Measurements from ENCODE around the gene GPR179.

Gene GPR179

DNA sequence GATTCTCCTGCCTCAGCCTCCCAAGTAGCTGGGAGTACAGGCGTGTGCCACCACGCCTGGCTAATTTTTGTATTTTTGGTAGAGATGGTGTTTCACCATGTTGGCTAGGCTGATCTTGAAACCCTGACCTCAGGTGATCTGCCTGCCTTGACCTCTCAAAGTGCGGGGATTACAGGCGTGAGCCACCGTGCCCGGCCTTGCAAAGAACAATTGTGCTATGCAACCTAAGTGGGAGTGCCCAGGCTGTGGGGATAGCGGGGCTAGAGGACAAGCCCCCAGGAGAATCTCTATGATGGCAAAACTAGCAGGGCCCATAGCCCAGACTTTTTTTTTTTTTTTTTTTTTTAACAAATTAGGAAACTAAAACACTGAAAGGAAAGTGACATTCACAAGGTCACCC is 2.0 kb upstream of the GPR179 start:
- DNase-seq: no peak

DNA sequence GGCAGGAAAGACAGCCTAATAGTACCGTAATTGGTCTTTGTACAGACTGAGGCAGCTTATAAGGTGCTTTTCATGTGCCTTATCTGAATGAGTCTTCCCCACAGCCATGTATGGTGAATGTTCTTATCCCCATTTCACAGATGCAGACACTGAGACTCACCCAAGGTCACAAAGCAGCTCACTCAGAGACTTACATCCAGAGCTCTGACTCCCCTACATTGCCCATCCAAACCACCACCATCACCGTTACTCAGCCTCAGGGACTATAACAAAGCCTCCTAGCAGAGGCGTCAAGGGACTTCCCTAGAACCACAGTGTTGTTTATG is 627 bp upstream of the GPR179 start:
- no peak for DNase-seq

DNA sequence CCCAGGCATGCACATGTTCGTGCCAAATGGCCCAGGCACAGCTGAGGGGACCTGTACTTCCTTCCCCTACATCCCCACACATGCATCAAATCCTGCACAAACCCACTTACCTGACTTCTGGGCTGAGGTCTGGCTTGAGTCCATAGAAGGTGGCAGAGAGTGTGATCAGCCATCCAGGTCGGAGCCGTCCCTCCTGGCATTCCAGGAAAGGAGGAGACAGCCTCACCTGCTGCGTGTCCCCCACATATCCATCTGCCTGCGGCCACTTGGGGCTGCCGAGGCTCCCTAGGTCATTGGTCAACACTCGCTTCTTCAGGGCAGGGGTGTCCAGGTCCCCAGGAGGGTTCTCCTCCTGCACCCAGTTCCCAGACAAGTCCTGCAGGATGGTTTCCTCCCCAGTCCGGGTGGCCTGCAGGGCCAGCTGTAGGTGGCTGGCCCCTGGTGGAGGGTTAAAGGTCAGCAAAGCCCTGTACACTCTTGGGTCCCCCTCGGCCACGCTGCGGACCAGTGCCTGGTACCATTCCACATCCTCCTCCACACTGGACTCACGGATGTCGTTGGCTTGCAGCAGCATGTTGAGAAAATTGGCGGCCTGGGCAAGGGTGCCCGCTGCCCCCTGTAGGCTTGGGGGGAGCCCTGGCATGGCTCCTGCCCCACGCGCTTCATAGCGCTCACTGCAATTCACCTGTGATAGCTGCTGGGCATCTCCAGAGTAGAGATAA is 709 bp downstream of the GPR179 start:
- no peak for DNase-seq

DNA sequence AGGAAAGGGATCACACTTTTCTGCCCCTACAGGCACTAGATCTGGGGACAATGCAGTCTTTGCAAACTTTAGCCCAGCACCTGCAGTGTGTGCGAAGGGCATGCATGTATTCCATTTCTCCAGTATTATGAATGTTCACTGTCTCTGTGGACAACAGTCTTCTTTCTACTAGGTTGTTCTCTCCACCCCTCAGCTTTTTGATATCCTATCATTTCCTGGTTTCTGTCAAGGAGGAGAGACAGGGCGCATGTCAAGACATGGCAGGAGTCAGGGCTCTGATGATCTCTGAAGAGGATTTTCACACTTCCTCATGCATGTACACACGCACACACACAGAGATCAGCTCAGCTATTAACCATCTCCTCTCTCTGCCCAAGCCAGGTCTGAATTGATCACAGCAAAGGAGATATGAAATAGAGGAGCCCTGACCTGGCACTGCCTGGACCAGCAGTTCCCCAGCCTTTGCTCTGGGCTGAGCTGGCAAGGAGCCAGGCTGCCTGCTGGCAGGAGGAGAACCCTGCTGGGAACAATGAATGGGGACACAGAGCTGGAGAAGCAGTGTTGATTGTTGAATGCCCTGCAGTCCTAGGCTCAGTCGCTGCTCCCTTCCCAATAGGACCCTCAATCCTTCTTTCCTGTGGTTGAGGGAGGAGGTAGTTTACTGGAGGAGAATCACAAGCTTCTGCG is 2.6 kb downstream of the GPR179 start:
- DNase-seq: peak; percentile 94

DNA sequence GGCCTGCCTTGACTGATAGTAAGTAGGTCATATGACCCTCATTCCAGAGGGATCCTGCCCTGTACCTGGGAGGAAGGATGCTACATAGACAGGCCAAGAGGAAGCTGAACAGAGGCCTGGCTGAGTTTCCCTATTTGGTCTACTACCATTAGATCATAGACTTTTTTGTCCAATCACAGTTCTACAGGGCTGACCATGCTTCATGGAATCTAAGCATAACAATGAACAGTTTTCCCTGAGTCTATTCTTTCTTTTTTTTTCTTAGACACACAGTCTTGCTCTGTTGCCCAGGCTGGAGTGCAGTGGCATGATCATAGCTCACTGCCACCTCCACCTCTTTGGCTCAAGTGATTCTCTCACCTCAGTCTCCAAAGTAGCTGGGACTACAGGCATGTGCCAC is 3.9 kb downstream of the GPR179 start:
- DNase-seq: no peak

DNA sequence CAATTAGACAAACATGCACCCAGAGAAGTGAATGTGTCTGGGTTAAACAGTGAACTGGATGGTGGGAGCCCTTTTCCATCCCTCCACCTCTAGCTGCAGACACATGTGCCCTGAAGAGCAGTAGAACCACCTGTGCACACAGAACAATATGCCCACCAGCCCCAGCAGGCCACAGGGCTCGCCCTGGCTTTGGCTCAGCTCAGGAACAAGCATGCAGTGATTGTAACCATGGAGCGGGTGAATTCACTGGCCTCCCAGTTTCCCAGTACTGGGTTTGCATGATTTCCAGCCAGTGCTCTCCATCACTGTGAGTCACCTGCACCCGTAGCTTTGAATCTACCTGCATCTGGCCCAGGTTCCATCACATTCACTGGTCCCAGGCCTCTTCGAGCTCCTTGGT is 5.2 kb downstream of the GPR179 start:
- no peak for DNase-seq

DNA sequence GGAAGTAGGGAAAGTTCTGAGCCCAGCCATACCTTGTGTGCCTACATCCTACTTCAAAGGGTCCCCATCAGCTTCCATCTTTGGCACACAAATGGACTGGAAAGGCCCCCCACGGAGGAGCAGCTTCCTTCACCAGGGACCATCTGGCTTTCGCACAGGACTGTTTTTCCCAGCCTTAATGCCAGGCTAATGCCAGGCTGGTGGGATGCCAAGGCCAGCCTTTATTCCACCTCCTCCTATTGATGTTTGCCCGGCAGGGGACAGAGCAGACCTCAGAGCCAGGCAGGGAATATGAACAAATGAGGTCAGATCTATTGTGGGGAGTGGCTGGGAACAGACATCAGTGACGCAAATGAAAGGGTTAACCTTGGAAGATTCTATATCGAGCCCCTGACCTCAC is 5.7 kb downstream of the GPR179 start:
- no peak for DNase-seq

DNA sequence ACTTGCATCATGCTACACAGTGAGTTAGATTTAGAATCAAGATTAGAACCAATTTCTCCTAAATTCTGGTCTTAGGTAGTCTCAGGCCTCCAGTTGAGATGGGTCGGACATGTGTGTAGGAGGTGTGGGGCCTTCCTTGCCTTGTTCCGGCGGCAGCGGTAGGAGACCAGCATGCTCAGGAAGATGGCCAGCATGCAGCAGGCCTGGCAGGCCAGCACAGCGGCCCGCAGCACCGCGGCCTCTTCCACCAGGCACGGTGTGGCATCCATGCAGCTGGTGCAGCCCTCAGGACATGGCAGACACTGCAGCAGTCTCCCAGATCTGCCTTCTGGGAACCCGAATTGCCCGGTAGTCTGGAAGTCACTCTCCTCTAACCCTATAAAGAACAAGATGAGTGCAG is 6.9 kb downstream of the GPR179 start:
- DNase-seq: no peak

DNA sequence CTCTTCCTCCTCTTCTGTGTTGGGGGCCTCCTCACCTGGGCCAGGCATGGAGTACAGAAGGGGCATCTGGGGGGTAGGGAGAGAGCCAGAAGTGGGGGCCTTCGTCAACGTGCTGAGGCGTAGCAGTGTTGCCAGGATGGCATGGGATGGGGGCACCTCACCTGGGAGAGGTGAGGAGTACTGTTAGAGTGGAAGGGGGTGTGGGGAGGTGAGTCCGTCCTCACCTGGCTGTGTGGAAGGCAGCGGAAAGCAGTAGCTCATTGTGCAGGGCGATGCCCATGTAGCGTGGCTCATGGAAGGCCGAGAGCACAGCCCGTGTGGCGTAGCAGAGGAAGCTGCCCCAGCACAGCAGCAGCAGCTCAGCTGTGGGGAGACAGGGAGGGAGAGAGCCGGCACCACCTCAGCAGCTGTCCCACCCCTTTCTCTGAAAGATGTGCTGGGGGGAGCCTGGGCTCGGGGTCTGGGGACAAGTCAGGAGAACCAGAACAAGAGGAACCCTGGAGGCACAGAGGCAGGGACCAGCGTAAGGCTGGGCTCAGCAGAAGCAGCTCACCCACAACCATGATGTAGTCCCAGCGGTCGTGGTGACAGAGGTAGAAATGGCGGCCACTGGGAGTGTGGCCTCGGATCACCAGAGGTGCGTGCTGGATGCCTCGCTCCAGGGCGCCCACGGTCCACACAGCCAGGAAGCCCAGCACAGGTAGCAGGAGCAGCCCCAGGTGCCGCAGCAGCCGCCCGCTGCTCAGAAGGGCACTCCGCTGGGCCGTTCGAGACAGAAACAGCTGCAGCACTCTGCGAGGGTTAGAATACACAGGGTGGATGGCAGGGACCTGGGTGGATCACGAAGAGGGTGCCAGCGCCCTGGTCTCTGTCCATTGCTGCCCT is 9.0 kb downstream of the GPR179 start:
- no peak for DNase-seq

DNA sequence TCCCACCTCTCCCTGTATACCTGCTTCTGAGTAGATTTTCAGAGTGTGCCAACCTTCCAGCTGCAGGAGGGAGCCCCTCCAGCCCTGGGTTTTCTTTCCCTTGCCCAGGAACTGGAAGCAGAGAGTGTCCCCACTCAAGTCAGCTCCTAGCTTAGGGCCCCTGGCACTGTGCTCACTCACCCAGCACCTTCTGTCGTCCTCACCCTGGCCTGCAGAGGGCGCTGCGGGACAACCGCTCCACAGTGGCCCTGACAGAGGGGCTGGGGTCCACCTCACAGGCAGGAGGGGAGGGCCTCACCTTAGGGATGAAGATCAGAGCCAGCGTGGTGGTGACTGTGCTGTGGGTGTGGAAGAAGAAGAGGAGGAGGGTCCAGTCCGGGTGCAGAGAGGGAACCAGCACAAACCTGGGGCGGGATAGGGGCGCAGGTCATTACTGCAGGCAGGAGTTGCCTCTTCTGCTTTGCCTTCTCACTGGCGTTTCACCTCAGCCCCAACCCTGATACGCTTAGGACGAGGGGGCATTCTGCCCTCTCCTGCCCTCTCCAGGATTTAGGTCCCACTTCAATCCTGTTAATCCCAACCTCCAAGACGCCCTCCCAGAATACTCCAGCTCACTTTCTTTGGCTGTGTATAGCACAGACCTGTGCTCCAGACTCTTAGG is 10.0 kb downstream of the GPR179 start:
- peak; percentile 37 for DNase-seq

DNA sequence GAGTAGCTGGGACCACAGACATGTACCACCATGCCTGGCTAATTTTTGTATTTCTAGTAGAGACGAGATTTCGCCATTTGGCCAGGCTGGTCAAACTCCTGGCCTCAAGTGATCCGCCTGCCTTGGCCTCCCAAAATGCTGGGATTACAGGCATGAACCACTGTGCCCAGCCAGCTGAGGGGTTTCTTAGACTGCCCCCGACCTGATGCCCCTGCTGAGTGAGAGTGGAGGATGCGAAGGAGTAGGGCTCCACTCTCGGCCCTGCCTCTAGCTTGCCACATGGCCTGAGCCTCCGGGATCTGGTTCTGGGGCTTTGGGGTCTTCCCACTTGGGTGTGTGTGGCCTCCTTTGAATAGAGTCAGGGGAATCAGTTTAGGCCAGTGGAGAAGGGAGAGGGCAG is 11.0 kb downstream of the GPR179 start:
- DNase-seq: no peak

DNA sequence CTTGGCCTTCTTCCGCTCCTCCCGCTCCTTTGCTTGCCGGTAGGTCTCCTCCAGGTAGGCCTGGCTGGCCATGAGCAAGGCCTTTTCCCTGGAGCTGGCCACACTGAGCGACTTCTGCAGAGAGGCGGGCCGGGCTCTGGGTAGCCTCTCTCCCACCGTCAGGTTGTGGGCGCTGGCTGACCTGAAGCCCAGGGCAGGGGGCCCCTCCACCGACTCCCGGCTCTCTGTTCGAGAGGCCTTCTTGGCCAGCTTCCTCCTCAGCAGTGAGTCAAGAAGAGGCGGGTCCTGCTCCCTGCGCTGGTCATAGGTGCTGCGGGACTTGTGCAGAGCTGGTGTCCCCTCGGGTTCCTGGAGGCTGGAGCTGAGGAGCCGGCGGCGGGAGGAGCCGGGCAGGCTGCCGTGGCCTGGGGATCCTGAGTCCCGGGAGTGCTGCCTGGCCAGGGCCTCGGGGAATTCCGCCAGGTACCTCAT is 12.8 kb downstream of the GPR179 start:
- no peak for DNase-seq

DNA sequence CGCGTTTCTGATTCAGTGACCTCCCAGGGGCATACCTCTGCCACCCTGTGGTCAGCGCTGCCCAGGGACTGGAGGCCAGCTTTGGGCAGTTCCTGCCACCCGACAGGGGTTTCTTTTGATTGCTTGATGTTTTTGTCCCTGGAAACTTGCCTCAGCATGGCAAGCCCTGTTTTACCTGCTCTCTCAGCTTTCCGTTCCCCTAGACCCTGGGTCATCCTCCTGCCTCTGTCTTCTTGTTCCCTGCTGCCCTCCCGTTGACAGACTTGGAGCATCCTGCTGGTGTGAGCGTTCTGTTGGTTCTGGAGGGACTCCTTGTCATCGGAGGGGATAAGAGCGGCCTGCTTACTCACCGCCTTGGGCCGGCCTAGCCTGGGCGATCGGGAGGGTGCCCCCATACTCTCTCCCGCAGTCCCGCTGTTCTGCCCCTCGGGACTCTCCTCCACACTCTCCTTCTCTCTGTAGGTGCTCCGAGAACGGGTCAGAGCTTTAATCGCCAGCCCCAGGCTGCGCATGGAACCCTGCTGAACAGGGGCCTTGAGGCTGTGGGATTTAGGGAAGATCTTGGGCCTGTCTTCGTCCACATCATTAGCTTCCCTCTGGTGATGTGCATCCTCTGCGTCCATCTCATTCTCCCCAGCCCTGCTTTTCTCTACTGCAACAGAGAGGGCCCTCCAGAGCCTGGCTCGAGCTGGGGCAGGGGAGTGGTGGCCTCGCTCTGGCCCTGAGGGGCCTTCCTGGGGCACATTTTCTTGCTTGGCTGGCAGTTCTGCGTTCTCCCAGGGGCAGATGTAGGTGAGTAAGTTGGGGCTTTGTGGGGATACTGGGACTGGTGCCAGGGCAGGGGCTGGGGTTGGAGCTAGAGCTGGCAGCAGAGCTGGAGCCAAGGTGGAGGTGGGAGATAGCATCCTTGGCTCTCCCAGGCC is 13.7 kb downstream of the GPR179 start:
- no peak for DNase-seq

DNA sequence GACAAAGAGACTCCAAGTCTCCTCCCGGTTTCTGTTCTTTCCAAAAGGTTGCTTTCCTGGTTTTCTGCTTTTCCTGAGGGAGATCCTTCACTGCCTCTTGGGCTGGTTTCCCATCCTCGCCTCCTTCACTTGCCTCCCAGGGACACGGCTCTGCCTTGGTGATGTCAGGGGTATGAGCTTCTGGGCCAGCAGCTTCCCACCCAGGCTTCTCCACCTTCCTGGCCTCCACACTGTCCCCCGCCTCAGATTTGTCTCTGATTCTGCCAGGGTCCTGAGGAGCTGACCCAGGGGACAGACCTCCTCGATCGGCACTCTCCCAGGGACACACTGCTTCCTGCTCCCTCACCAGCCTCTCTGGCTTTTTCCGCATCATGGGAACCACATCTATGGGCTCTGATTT is 14.5 kb downstream of the GPR179 start:
- no peak for DNase-seq

DNA sequence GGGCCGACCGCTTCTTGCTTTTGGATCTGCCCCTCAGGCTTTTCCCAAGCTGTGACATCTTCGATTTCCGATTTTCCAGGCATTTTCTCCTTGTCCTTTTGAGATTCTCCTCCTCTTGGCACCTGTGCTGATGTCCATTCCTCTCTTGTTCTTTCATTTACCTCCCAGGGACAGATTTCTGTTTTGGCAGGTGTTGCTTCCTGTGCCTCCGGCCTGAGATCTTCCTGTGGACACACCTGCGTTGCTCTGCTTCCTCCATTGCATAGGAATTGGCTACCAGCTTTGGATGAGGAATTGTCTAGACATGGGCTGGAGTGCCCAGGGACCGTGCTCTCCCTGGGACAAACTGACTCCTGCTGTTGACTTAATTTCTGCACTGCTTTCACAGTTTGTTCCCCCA is 15.1 kb downstream of the GPR179 start:
- no peak for DNase-seq

DNA sequence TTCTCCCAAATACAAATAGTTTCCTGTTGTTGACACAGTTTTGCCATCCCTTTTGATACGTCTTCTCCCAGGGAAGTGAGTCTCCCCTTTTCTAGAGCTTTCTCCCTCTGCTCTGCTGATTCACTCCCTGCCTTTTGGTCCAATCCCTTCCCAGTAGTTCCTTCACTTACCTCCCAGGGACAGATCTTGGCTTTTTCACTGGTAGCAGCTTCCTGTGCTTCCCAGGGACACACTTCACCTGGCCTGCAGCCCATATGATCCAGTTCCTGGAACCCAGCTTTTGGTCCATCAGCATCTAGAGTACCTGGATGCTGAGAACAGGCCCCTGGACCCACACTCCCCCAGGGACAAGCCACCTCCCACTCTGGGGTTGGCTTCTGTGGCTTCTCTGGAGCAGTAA is 15.8 kb downstream of the GPR179 start:
- no peak for DNase-seq

DNA sequence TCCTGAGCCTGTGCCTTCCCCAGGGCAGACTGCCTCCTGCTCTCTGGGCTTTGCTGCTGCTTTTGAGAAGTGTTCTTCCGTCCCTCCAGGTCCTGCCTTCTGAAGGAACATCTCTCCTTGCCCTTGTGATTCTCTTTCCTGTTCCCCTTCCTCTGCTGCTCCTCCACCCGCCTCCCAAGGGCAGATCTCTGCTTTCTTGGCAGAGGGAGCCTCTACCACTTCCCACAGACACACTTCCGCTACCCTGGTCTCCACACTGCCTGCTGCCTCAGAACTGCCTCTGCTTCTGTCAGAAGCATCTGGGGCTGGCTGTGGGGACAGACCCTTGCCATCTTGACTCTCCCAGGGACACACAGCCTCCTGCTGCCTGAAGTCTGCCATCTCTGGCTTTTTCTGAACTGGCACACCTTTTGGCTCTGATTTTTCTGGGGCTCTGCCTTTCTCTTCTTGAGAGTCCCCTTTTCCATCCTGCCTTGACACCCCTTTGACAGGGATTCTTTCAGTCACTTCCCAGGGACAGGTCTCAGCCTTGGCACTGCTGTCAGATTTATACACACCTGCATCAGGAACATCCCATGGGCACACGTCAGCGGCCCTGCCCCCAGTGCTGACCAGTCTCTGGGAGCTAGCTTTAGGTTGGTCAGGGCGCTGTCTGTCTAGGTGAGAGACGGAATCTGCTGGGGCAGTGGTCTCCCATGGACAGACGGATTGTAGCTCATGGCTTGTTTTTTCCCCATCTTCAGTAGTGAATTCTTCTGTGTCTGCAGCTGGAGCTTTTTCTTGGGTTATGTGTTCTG is 16.6 kb downstream of the GPR179 start:
- no peak for DNase-seq

DNA sequence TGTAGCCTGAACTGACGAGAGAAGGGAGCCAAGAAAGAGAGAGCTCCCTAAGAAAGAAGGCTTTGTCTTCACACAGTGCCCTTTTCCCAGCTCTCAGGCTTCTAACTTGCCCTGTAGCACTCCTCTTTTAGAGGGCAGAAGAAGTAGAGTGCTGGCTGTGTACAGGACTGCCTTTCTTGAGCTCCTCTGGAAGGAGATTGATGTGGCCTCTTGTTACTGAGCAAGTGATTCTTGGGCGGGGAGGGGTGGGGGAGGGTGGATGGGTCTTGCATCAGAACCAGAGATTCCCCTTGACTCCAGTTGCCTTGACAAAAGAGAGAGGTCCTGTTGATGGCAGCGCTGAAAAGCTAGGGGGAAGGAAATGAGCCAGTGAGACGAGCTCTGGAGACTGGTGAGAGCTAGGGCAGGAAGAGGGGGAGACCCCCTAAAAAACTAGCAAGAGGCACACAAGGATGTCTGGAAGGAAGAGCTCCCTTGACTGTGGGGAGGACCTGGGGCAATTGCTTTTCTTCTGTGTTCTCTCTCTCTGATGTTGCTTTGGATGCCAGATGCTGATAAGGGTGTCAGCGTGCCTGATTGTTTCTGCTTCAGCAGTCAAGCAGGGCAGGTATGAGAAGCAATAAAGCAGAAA is 18.4 kb downstream of the GPR179 start:
- no peak for DNase-seq

DNA sequence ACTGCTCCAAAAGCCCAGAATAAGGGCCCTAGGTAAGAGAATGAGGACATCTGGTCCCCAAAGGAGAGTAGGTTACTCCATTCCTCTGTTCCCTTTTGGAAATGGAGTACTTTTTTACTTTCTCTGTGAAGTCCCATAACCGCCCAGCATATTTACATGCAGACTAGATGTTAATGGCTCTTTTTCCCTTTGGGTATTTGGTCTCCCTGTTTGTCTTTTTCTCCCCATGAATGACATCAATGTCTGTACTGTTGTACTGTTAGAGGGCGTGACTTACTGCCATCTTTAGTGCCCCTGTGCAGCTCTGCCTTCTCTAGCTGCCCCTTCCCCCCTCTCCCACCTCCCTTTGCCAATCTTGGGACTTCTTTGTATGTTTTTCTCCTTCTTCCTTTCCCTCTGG is 19.0 kb downstream of the GPR179 start:
- no peak for DNase-seq

DNA sequence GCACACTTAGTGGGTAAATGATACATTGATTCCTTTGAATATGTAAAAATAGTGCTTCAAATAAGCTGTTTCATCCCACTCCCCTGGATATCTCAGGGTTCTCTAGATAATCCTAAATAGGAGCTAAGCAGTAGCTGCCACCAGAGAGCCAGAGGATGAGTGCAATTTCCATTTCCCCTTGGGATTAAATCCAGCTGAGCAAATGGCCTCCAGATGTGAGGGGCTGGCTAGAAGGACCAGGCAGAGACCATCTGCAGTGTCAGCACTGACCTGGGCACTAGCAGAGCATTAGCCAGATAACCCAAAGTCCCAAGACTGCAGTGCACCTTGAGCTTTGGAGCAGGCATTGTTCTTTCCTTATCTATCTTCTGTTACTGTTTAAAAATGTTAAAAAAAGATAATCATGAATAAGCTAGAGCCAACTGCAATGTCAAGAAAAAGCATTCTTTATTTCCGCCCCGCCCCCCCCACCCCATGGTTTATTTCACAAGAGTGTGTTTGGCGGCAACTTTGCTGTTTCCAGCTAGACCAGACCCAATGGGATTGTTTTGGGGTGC is 19.5 kb downstream of the GPR179 start:
- DNase-seq: no peak

DNA sequence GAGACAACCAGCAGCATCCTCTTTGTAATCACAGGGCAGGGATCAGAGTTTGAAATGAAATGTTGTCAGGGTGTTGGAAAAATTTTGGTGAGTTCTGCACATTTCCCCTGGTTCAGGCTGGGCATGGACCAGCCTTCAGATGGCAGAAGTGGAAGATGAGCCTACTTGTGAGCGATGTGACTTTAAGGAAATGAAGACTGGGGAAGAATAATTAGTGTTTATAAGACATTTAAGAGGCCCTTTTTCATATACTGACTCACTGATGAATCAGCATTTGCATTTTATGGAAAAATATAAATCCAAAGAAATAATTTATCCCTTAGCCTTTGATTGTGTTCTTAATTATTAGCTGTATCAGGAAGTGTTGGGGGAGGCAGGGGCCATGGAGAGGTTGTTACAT is 20.9 kb downstream of the GPR179 start:
- no peak for DNase-seq

Data from NCI-H774 (cell line).